ENCODE results near the gene ATRNL1.
"Not testable (repeated sequence)": the region's sequence is repeated elsewhere in the genome, so short reads cannot be mapped to it uniquely, and the experiment has no call there.

The ATRNL1 gene

DNA sequence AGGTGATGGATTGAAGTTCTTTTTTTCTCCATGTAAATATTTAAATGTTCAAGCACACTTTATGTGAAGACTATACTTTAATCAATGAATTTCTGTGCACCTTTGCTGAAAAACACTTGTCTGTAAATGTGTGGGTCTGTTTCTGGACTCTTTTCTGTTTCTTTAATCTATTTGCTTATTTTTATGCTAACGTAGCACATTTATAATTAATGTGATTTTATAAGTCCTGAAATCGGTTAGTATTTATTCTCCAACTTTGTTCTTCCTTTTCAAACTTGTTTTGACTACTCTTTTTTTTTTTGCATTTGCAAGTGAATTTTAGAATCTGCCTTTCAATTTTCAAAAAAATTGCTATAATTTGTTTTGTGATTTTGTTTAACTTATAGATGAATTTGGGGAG is 334.4 kb downstream of the ATRNL1 start:
- no peak for DNase-seq

GRCh38 chr10:115432188-115432819 is 339.1 kb downstream of the ATRNL1 start:
- DNase-seq, result no peak

DNA sequence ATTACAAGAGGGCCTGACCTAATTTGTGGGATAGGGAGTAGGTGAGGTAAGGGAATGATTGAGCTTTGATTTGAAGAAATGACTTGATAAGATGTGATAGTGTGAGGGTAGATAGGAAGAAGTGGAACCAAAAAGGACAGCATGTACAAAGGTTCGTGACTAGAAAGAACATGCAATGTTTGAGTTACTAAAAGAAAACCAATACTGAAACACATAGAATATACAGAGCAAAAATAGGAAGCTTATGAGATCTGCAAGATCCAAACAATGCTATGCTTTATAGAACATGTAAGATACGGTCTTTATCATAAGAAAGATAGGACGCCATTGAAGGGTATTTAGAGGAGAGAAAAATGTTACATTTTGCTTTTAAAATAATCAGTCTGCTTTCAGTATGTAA is 343.8 kb downstream of the ATRNL1 start:
- no peak for DNase-seq

DNA sequence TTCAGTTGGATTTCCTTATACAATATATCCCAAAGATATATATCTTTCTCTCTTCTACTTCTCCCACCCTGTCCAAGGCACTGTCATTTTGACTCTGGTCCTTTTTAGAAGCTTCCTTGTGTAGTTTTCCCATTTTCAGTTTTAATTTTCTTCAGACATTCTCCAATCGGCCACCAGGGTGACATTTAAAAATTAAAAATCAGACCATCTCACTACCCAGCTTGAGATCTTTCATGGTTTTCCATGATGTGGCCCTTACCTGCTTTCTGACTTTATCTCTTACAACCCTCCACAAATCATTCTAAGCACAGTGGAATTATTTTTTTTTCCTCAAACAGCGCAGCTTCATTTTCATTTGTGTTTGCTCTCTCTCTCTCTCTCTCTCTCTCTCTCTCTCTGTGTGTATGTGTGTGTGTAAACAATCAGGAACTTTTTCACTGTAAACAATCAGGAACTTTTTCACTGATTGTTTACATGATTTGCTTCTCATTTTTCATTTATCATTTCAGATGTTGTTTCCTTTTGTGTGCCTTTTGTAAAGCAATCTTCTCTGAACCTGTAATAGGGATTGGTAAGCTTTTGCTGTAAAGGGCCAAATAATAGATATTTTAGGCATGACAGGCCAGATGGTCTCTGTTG is 348.9 kb downstream of the ATRNL1 start:
- no peak for DNase-seq

- DNase-seq, result no peak
Measured at GRCh38 chr10:115456812-115457211, 363.6 kb downstream of the ATRNL1 start.

- no peak for DNase-seq
Measured at GRCh38 chr10:115483294-115483693, 390.1 kb downstream of the ATRNL1 start.

DNA sequence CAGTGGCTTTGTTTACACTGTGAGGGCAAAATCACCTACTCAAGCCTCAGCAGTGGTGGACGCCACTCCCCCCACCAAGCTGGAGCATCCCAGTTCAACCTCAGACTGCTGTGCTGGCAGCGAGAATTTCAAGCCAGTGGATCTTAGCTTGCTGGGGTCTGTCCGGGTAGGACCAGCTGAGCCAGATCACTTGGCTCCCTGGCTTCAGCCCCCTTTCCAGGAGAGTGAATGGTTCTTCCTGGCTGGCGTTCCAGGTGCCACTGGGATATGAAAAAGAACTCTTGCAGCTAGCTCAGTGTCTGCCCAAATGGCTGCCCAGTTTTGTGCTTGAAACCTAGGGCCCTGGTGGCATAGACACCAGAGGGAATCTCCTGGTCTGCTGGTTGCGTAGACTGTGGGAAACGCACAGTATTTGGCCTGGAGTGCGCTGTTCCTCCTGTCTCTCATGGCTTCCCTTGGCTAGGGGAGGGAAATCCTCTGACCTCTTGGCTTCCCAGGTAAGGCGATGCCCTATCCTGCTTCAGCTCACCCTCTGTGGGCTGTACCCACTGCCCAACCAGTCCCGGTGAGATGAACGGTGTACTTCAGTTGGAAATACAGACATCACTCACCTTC is 398.5 kb downstream of the ATRNL1 start:
- no peak for DNase-seq

DNA sequence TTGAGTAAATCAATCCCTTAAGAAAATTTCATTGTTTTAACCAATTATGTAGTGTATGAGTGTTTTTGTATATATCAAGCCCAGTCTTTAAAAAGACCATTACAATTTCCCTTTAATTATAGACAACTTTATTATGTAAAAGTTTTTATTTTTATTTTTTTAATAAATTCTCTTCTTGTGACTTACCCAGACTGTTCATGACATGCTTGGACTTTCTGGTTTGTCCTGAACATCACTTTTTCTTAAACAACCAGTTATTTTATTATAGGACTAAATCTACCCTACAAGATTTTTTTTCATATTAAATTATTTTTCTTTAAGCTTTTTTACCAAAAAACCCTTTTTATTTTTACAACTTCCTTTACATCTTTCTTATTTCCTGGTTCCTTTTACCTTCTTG is 410.4 kb downstream of the ATRNL1 start:
- DNase-seq, result no peak

DNA sequence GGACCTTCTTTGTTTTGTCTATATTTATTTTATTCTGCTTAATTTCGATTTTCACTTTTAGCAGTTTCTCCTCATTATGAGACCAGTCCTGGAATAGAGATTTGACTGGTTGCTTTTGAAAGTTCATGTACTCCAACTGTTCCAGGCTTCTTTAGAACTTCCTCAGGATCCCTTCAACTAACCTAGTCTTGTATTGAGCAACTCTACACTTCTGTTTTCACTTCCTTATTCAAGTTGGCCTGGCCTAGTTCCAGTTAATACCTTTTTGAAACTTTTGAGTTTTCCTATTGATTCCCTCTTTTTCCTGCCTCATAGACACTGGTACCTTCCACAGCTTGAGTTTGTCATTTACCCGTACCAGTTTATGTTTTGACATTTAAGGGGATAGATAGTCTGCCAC is 421.7 kb downstream of the ATRNL1 start:
- DNase-seq, result no peak

GRCh38 chr10:115525141-115525540 is 432.0 kb downstream of the ATRNL1 start:
- DNase-seq, result no peak

- not testable (repeated sequence) for DNase-seq
Measured at GRCh38 chr10:115527682-115528081, 434.5 kb downstream of the ATRNL1 start.

DNA sequence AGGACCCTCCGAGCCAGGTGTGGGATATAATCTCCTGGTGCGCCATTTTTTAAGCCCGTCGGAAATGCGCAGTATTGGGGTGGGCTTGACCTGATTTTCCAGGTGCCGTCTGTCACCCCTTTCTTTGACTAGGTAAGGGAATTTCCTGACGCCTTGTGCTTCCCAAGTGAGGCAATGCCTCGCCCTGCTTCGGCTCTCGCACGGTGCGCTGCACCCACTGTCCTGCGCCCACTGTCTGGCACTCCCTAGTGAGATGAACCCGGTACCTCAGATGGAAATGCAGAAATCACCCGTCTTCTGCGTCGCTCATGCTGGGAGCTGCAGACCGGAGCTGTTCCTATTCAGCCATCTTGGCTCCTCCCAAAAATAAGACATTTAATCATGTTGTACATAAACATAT is 443.2 kb downstream of the ATRNL1 start:
- DNase-seq, result not testable (repeated sequence)

DNA sequence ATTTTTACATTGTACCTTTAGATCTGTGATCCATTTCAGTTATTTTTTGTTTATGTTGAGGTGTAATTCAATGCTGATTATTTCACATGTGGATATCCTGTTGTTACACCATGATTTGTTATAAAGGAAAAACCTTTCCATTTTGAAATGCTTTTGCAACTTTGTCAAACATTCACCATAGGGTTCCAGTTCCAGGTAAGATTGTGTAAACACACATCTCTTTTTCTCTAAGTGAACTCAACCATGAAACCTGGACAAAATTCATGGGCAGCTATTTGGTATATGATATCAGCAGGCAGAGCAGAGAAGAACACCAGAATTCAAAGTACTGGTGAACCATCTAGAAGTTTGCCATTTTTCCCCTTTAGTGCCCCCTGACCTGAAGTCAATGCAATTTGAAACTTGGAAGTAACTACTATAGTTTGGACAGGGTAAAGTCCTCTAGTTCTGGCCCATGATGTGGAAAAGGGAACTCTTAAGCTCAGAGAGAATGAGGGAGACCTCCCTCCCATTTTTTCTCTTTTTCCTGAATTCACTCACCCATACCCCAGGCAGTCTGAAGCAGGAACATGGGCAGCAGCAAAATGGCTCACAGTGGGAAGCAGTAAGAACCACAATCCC is 446.1 kb downstream of the ATRNL1 start:
- DNase-seq, result no peak

DNA sequence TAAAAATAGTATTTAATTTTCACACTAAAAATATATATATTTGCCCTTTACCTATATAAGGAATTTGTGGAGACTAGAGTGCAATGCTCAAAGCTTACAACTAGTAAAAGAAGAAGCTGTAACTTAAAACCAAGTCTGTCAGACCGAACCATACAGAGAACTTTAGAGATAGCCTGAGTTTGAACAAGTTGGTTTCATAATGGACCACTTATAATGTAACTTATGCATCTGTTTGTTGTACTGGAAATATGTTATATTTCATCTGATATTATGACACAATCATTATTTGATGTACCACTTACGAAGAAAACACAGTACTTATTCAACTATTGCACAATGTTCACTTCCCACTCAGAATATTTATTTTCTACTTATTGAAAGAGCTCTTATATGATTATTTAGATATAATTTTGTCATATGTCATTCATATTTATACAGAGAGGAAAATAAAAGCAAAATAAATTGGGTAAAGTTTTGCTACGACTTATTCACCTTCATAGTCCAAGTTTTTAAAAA is 462.8 kb downstream of the ATRNL1 start:
- DNase-seq, result no peak

- DNase-seq, result no peak
Measured at GRCh38 chr10:115558252-115558651, 465.1 kb downstream of the ATRNL1 start.

- DNase-seq, result no peak
Measured at GRCh38 chr10:115566867-115567266, 473.7 kb downstream of the ATRNL1 start.

DNA sequence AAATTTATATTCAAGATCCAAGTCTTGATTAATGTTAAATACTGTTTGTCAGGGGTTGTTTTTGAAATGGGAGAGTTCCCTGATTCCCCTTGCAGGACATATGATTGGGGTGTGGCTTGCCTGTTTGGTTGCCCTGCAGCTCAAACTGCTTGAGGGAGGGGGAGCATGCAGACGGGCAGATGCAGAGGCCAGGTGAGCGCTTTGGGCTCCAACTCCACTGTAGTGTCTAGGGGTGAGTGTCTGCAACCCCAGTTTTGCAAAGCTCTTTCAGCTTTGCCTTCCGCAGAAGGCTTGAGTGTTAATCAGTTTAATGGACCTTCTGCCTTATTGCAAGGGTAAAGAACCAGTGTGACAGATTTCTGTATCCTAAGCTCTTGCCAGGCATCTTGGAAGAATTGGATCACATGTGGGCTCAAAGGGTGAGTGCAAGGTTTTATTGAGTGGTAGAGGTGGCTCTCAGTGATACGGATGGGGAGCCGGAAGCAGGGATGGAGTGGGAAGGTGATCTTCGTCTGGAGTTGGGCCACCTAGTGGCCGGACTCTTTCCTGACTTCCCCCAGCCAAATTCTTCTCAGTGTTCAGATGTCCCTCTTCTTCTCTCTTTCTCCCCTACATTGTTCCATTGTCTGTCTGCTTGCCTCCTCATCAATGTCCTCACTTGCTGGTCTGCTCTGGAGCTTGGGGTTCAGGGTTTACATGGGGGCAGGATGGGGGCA is 479.7 kb downstream of the ATRNL1 start:
- no peak for DNase-seq

DNA sequence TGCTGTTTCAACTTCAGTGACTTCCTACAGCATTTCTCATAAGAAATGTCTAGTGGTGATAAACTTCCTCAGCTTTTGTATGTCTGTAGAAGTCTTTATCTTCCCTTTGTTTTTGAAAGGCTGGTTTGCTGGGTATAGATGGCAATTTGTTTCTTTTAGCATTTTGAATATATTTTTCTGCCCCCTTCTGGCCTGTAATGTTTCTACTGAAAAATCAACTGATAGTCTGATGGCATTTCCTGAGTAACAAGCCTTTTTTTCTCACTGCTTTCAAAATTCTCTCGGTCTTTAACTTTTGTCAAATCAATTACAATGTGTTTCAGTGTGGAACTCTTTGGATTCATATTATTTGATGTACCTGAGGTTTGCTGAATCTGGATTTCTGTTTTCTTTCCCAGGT is 487.1 kb downstream of the ATRNL1 start:
- DNase-seq, result no peak

- DNase-seq, result no peak
Measured at GRCh38 chr10:115593060-115593459, 499.9 kb downstream of the ATRNL1 start.

DNA sequence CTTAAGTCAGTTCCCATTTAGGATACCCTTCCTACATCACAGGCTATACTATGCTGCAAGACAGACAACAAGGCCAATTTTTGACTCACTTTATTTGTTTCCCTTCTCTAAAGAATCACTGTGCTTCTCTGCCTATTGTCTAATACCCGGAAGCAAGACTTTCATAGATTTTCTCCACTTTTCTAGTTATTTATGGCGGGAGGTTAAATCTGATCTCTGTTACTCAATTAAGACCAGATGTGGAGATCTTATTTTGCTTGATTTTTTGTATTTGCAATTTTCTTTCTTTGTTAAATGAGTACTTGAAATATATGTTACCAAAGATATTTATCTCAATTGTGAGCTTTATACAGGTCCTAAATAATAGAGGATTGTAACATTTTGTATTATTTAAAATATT is 511.5 kb downstream of the ATRNL1 start:
- no peak for DNase-seq

DNA sequence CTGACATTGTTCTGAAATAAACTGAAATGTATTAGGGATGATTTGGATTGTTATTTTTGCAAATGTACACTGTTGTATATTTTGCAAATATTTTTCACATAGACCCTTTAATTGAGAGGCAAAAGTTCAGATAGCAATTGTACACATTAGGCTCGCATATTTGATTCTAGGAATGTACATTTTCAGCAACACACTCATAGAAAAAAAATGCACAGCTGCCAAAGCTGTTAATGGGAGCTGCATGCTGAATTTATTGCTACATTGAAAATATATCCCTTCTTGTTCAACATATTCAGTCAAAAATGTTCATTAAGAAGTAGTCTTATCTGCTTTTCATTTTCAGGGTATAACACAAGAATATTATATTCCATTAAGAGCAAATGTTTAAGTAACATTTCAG is 512.9 kb downstream of the ATRNL1 start:
- no peak for DNase-seq

- DNase-seq, result no peak
Measured at GRCh38 chr10:115606741-115607140, 513.6 kb downstream of the ATRNL1 start.

DNA sequence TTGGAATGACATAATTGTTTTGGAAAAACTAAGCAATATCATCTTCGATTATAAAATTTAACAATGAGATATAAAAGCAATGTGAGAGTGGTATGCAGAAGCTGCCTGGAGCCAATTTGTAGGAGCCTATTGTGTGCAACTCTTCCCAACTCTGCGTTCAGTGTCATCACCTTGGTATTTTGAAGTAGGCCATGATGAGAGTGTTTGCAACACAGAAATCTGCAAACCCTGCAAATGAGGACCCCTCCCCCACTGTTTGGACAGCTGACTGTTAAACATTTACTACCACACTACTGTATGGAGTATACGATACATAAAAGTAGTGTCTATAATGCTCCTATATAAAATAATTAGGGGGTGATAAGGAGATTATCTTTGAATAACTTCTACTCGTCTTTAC is 531.3 kb downstream of the ATRNL1 start:
- no peak for DNase-seq
